Measurements from ENCODE around the gene IZUMO4.

IZUMO4 gene

GRCh38 chr19:2062389-2062729 lies 34.4 kb upstream of the IZUMO4 start:
- H3K4me1 ChIP-seq (ENCODE audit: insufficient read depth, low read length), result peaks cover 11% of the 10 kb centered on the region; the same call in 1 of the 2 replicates
- H3K9me3 ChIP-seq (ENCODE audit: insufficient read depth, low read depth, low read length), result no peaks in the 10 kb centered on the region
- H3K4me3 ChIP-seq (ENCODE audit: low read length), result peak overlapping the region; percentile 83; the same call in 1 of the 2 replicates
- peak overlapping the region; percentile 77; the same call in 1 of the 2 replicates for H3K9ac ChIP-seq (ENCODE audit: low read depth, low read length)
- H3K27me3 ChIP-seq (ENCODE audit: insufficient read depth, low read length), result no peaks in the 10 kb centered on the region
- peak overlapping the region; percentile 24 for H3K27ac ChIP-seq (ENCODE audit: low read length)
- no peaks in the 10 kb centered on the region for H3K36me3 ChIP-seq (ENCODE audit: insufficient read depth, low read depth, low read length)

GRCh38 chr19:2062770-2063169 lies 33.9 kb upstream of the IZUMO4 start:
- H3K9me3 ChIP-seq (ENCODE audit: insufficient read depth, low read depth, low read length), result no peaks in the 10 kb centered on the region
- no peak overlapping the region for H3K27ac ChIP-seq (ENCODE audit: low read length)
- peak overlapping the region; percentile 77; the same call in 1 of the 2 replicates for H3K9ac ChIP-seq (ENCODE audit: low read depth, low read length)
- no peaks in the 10 kb centered on the region for H3K27me3 ChIP-seq (ENCODE audit: insufficient read depth, low read length)
- H3K36me3 ChIP-seq (ENCODE audit: insufficient read depth, low read depth, low read length), result no peaks in the 10 kb centered on the region
- H3K4me1 ChIP-seq (ENCODE audit: insufficient read depth, low read length), result peaks cover 11% of the 10 kb centered on the region; the same call in 1 of the 2 replicates
- H3K4me3 ChIP-seq (ENCODE audit: low read length), result no peak overlapping the region

DNA sequence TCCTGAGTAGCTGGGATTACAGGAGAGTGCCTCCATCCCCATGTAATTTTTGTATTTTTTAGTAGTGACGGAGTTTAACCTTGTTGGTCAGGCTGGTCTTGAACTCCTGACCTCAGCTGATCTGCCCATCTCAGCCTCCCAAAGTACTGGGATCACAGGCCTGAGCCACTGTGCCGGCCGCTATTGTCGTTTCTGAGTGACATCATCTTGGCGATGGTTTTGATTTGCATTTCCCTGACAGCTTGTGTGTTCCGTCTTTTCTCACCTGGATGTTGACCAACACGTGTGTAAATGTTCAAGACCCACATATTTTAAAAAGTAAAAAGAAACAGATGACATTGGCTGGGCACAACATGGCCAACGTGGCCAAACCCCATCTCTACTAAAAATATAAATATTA lies 32.9 kb upstream of the IZUMO4 start:
- H3K27ac ChIP-seq (ENCODE audit: low read length), result no peak overlapping the region
- no peaks in the 10 kb centered on the region for H3K27me3 ChIP-seq (ENCODE audit: insufficient read depth, low read length)
- peaks cover 11% of the 10 kb centered on the region; the same call in 1 of the 2 replicates for H3K4me1 ChIP-seq (ENCODE audit: insufficient read depth, low read length)
- H3K4me3 ChIP-seq (ENCODE audit: low read length), result no peak overlapping the region
- no peaks in the 10 kb centered on the region for H3K9me3 ChIP-seq (ENCODE audit: insufficient read depth, low read depth, low read length)
- H3K9ac ChIP-seq (ENCODE audit: low read depth, low read length), result no peak overlapping the region
- H3K36me3 ChIP-seq (ENCODE audit: insufficient read depth, low read depth, low read length), result no peaks in the 10 kb centered on the region

DNA sequence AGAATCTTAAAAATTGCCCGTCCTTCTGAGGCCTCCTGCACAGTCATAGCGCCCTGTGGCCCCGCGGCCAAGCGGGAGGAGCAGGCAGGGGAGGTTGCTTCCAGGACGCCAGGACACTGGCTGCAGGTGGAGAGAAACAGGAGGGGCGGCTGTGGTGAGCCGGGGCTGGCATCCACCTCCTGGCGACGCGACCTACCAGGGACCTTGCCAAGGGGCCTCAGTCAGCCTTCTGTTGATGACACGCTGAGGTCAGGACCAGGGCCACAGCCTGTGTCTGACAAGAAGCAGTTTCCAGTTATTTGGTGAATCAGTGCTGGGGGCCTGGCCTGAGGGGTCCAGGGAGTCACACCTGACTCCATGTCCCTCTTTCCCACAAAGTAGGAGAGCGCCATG lies 32.3 kb upstream of the IZUMO4 start:
- Histone ChIP-seq H3K9ac (ENCODE audit: low read depth, low read length) (no peak overlapping the region), H3K27me3 (ENCODE audit: insufficient read depth, low read length) (no peaks in the 10 kb centered on the region), H3K4me1 (ENCODE audit: insufficient read depth, low read length) (peaks cover 11% of the 10 kb centered on the region; the same call in 1 of the 2 replicates), H3K27ac (ENCODE audit: low read length) (no peak overlapping the region), H3K4me3 (ENCODE audit: low read length) (no peak overlapping the region), H3K36me3 (ENCODE audit: insufficient read depth, low read depth, low read length) (no peaks in the 10 kb centered on the region), H3K9me3 (ENCODE audit: insufficient read depth, low read depth, low read length) (no peaks in the 10 kb centered on the region)

DNA sequence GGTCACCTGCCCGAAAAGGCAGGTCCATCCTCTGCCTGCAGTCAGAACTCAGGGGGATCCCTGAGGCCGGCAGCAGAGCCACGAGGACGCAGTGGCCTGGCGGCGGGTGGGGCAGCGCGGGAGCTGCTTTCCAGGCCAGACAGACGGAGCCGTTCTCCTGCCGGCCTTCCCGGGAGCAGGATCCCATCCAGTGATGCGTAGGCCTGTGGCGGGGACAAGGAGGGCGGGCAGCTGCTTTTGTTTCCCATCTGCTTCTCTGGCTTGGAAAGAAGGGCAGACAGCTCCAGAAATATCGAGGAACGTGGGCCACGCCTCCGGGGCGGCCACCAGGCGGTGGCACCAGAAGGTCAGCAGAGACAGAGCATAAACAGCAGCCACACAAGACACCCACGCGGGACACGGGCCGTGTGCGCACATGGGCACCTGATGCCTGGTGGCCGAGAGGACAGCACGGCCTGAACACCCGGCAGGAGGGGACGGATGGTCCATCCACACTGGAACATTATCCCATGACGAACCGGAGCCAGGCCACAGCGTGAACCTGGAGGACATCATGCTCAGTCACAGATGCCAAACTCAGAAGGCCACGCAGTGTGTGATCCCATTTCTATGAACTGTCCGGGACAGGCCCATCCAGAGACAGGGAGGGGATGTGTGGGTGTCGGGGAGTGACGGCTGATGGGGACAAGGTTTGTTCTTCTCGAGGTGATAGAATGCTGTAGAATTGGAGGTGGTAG lies 31.8 kb upstream of the IZUMO4 start:
- Histone ChIP-seq H3K9me3 (ENCODE audit: insufficient read depth, low read depth, low read length) (no peaks in the 10 kb centered on the region), H3K27me3 (ENCODE audit: insufficient read depth, low read length) (no peaks in the 10 kb centered on the region), H3K4me1 (ENCODE audit: insufficient read depth, low read length) (peaks cover 9% of the 10 kb centered on the region; the same call in 1 of the 2 replicates), H3K4me3 (ENCODE audit: low read length) (no peak overlapping the region), H3K9ac (ENCODE audit: low read depth, low read length) (no peak overlapping the region), H3K36me3 (ENCODE audit: insufficient read depth, low read depth, low read length) (no peaks in the 10 kb centered on the region), H3K27ac (ENCODE audit: low read length) (no peak overlapping the region)

DNA sequence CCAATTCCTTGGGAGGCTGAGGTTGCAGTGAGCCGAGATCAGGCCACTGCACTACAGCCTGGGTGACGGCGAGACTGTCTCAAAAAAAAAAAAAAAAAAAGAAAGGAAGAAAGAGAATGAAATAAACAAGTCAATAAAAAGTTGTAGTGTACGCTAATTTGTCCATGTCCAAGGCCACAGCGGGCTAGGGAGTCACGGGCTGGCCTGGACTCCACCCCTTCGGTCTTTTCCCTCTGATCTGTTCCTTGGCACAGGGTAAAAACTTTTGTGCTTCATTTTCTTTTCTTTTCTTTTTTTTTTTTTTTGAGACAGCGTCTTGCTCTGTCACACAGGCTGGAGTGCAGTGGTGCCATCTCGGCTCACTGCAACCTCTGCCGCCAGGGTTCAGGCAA lies 26.3 kb upstream of the IZUMO4 start:
- Histone ChIP-seq H3K27ac (ENCODE audit: low read length) (no peak overlapping the region), H3K36me3 (ENCODE audit: insufficient read depth, low read depth, low read length) (0 out of 2 replicates have a peak, but pooled peaks cover 6% of the 10 kb centered on the region), H3K9ac (ENCODE audit: low read depth, low read length) (no peak overlapping the region)

GRCh38 chr19:2070986-2071673 lies 25.6 kb upstream of the IZUMO4 start:
- H3K9me3 ChIP-seq (ENCODE audit: insufficient read depth, low read depth, low read length), result no peaks in the 10 kb centered on the region
- H3K36me3 ChIP-seq (ENCODE audit: insufficient read depth, low read depth, low read length), result 0 out of 2 replicates have a peak, but pooled peaks cover 6% of the 10 kb centered on the region
- no peaks in the 10 kb centered on the region for H3K27me3 ChIP-seq (ENCODE audit: insufficient read depth, low read length)
- no peaks in the 10 kb centered on the region for H3K4me1 ChIP-seq (ENCODE audit: insufficient read depth, low read length)
- H3K9ac ChIP-seq (ENCODE audit: low read depth, low read length), result no peak overlapping the region
- H3K27ac ChIP-seq (ENCODE audit: low read length), result no peak overlapping the region
- no peak overlapping the region for H3K4me3 ChIP-seq (ENCODE audit: low read length)

More for the DNA sequence above, 26.3 kb upstream of the IZUMO4 start:
- Histone ChIP-seq H3K4me3 (ENCODE audit: low read length) (no peak overlapping the region), H3K9me3 (ENCODE audit: insufficient read depth, low read depth, low read length) (no peaks in the 10 kb centered on the region), H3K4me1 (ENCODE audit: insufficient read depth, low read length) (no peaks in the 10 kb centered on the region), H3K27me3 (ENCODE audit: insufficient read depth, low read length) (no peaks in the 10 kb centered on the region)

DNA sequence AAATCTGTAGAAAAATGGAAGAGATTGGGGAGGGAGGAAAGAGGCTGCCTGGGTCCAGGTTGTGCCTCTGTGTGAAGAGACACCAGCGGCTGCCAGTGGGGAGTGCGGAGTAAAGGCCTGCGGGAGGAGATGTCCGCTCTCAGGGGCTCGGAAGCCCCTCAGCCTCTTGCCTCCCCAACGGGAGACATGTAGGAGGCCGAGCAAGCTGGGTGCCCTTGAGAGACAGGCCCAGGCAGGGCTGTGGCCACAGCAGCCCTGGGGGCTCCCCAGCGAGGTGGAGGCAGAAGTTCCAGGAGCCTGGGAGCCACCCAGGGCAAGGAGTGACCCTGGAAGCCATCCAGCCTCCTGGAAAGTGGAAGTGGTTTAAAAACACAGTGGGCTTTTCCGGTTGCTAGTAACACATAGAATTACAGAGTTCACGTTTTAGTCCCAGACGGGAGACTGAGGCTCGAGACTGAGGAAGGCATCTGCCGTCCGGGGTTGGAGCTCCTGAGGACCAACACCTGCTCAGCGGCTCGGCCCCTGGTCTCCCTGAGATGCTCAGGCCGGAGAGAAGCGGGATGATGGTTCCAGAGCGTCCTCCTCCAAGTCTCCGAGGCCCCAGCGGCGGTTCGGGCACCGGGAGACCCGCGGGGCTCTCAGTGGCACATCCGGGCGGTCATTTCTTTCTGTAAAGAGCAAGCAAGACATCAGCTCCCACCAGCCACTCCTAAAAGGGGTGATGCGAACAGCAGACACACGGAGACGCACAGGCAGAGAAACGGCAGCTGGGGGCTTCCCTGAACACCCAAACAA lies 23.8 kb upstream of the IZUMO4 start:
- Histone ChIP-seq H3K9ac (ENCODE audit: low read depth, low read length) (no peak overlapping the region), H3K27me3 (ENCODE audit: insufficient read depth, low read length) (no peaks in the 10 kb centered on the region), H3K4me3 (ENCODE audit: low read length) (no peak overlapping the region), H3K27ac (ENCODE audit: low read length) (no peak overlapping the region), H3K9me3 (ENCODE audit: insufficient read depth, low read depth, low read length) (no peaks in the 10 kb centered on the region), H3K4me1 (ENCODE audit: insufficient read depth, low read length) (no peaks in the 10 kb centered on the region), H3K36me3 (ENCODE audit: insufficient read depth, low read depth, low read length) (0 out of 2 replicates have a peak, but pooled peaks cover 6% of the 10 kb centered on the region)

- no peaks in the 10 kb centered on the region for H3K27me3 ChIP-seq (ENCODE audit: insufficient read depth, low read length)
- H3K9me3 ChIP-seq (ENCODE audit: insufficient read depth, low read depth, low read length), result no peaks in the 10 kb centered on the region
- no peak overlapping the region for H3K4me3 ChIP-seq (ENCODE audit: low read length)
- H3K36me3 ChIP-seq (ENCODE audit: insufficient read depth, low read depth, low read length), result 0 out of 2 replicates have a peak, but pooled peaks cover 6% of the 10 kb centered on the region
- H3K4me1 ChIP-seq (ENCODE audit: insufficient read depth, low read length), result no peaks in the 10 kb centered on the region
- no peak overlapping the region for H3K27ac ChIP-seq (ENCODE audit: low read length)
- H3K9ac ChIP-seq (ENCODE audit: low read depth, low read length), result no peak overlapping the region
Observed at GRCh38 chr19:2076526-2076944, 20.2 kb upstream of the IZUMO4 start.

- H3K27ac ChIP-seq (ENCODE audit: low read length), result no peak overlapping the region
- H3K4me1 ChIP-seq (ENCODE audit: insufficient read depth, low read length), result no peaks in the 10 kb centered on the region
- H3K27me3 ChIP-seq (ENCODE audit: insufficient read depth, low read length), result no peaks in the 10 kb centered on the region
- H3K9me3 ChIP-seq (ENCODE audit: insufficient read depth, low read depth, low read length), result no peaks in the 10 kb centered on the region
- no peak overlapping the region for H3K9ac ChIP-seq (ENCODE audit: low read depth, low read length)
- H3K4me3 ChIP-seq (ENCODE audit: low read length), result no peak overlapping the region
- 0 out of 2 replicates have a peak, but pooled peaks cover 6% of the 10 kb centered on the region for H3K36me3 ChIP-seq (ENCODE audit: insufficient read depth, low read depth, low read length)
Observed at GRCh38 chr19:2077398-2077797, 19.3 kb upstream of the IZUMO4 start.

DNA sequence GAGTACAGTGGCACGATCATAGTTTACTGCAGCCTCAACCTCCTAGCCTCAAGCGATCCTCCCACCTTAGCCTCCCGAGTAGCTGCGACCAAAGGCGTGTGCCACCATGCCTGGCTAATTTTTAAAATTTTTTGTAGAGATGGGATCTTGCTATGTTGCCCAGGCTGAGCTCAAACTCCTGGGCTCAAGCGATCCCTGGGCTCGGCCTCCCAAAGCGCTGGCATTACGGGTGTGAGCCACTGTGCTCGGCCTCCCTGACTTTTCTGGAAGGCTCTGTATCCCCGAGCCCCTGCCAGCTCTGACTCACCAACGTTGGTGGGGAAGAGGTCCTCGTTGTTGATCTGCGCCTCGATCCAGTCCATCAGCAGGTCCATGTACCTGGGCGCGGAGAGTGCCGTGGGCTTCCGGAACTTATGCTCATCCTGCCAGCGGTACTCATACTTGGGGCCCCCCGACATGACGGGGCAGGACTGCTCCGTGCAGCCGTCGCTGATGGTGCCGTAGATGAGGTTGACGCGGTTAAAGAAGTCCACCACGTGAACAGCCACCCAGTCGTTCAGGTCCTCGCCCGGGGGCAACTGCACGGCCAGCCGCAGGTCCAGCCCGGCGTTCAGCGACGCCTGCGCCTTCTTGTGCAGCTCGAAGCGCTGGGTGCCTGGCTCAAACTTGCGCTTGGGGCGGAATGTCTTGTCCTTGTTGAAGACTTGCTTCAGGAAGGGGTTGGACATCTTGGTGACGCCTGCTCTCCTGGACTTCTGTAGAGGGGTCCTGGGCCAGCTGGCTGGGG lies 18.7 kb upstream of the IZUMO4 start:
- no peaks in the 10 kb centered on the region for H3K9me3 ChIP-seq (ENCODE audit: insufficient read depth, low read depth, low read length)
- H3K9ac ChIP-seq (ENCODE audit: low read depth, low read length), result no peak overlapping the region
- no peak overlapping the region for H3K4me3 ChIP-seq (ENCODE audit: low read length)
- H3K27me3 ChIP-seq (ENCODE audit: insufficient read depth, low read length), result no peaks in the 10 kb centered on the region
- 0 out of 2 replicates have a peak, but pooled peaks cover under 1% of the 10 kb centered on the region for H3K36me3 ChIP-seq (ENCODE audit: insufficient read depth, low read depth, low read length)
- no peak overlapping the region for H3K27ac ChIP-seq (ENCODE audit: low read length)
- no peaks in the 10 kb centered on the region for H3K4me1 ChIP-seq (ENCODE audit: insufficient read depth, low read length)

All from iPS-20b (cell line).